SK-N-SH (cell line): ENCODE results near the gene HCCS. TPM values are rescaled to one million over a fixed set of nuclear protein-coding genes. Genes with fewer than 3 reads are reported as not detected.

Experiments used
- CTCF ChIA-PET: fragments of 300-600, 350-600 bp; formaldehyde crosslinking; extraction: SDS; loops from one replicate; lab custom pipeline; 2021; lab: Yijun Ruan, JAX
- POLR2A ChIA-PET: fragments of 350-600 bp; sonication (Branson Sonifier 250); formaldehyde crosslinking; extraction: SDS; loops from one replicate; lab custom pipeline; 2020; ENCODE audit warnings: antibody characterized with exemption, inconsistent platforms; lab: Yijun Ruan, JAX
- DNase-seq: peaks from one replicate; pipeline ENCODE4 v3.0.0; 2012
- H2AFZ ChIP-seq: fragments of 200-600 bp; sonication (generic); 2 replicates; pipeline ENCODE4 v1.8.1; 2016; ENCODE audit warnings: antibody characterized with exemption, mild to moderate bottlenecking, low read depth
- H3F3A ChIP-seq: fragments of 200-600 bp; sonication (generic); replicated peaks from 2 replicates; pipeline ENCODE3; 2016; ENCODE audit warnings: antibody characterized with exemption, mild to moderate bottlenecking; ENCODE audit not compliant: insufficient read depth
- H3K27ac ChIP-seq, 2 experiments: fragments of 200-500 bp in 1 of 2; fragments of 200-600 bp in 1 of 2; sonication (Bioruptor generic) in 1 of 2; sonication (generic), shearing (Covaris generic) in 1 of 2; 2 replicates each; pipeline versions ENCODE4 v1.5.1 to v1.6.1; 2014 to 2016; ENCODE audit warnings: low read depth in 2 of 2, inconsistent platforms in 1 of 2, low read length in 1 of 2, mild to moderate bottlenecking in 1 of 2, mixed read lengths in 1 of 2
- H3K27me3 ChIP-seq: fragments of 200-600 bp; sonication (generic), shearing (Covaris generic); 2 replicates; pipeline ENCODE4 v1.6.1; 2016; ENCODE audit warnings: mixed run types; ENCODE audit not compliant: insufficient read depth
- H3K36me3 ChIP-seq, 2 experiments: fragments of 200-500 bp in 1 of 2; fragments of 200-600 bp in 1 of 2; sonication (Bioruptor generic) in 1 of 2; sonication (generic) in 1 of 2; replicated peaks in 1 of 2; 2 replicates each; pipeline versions ENCODE3 to v1.5.1; 2014 to 2016; ENCODE audit warnings: low read length in 1 of 2, mild to moderate bottlenecking in 1 of 2; ENCODE audit not compliant: insufficient read depth in 2 of 2, control insufficient read depth in 1 of 2
- H3K4me1 ChIP-seq, 2 experiments: fragments of 200-500 bp in 1 of 2; fragments of 200-600 bp in 1 of 2; sonication (Bioruptor generic) in 1 of 2; sonication (generic), shearing (Covaris generic) in 1 of 2; 2 replicates each; pipeline versions ENCODE4 v1.5.1 to v1.6.1; 2014 to 2016; ENCODE audit warnings: low read depth in 1 of 2, low read length in 1 of 2, mixed run types in 1 of 2; ENCODE audit not compliant: insufficient read depth in 2 of 2, control insufficient read depth in 1 of 2
- H3K4me2 ChIP-seq: fragments of 200-600 bp; sonication (generic), shearing (Covaris generic); 2 replicates; pipeline ENCODE4 v1.6.1; 2017; ENCODE audit warnings: mixed run types
- H3K4me3 ChIP-seq, 2 experiments: fragments of 200-500 bp in 1 of 2; fragments of 200-600 bp in 1 of 2; sonication (Bioruptor generic) in 1 of 2; sonication (generic), shearing (Covaris generic) in 1 of 2; 2 replicates each; pipeline versions ENCODE4 v1.5.1 to v1.8.1; 2014 to 2016; ENCODE audit warnings: low read depth in 2 of 2, inconsistent platforms in 1 of 2, low read length in 1 of 2, mild to moderate bottlenecking in 1 of 2, mixed read lengths in 1 of 2, moderate library complexity in 1 of 2
- H3K79me2 ChIP-seq: fragments of 200-600 bp; sonication (generic); 2 replicates; pipeline ENCODE4 v1.8.1; 2017; ENCODE audit warnings: mild to moderate bottlenecking; ENCODE audit not compliant: insufficient read depth
- H3K9ac ChIP-seq: fragments of 200-600 bp; sonication (generic); 2 replicates; pipeline ENCODE4 v1.6.1; 2017; ENCODE audit warnings: mixed run types
- H3K9me2 ChIP-seq: fragments of 200-600 bp; sonication (generic); 2 replicates; pipeline ENCODE4 v1.6.1; 2017; ENCODE audit warnings: mixed run types
- H3K9me3 ChIP-seq: fragments of 200-600 bp; sonication (generic); 2 replicates; pipeline ENCODE4 v1.6.1; 2017; ENCODE audit warnings: mixed run types, mild to moderate bottlenecking, moderate library complexity
- H4K20me1 ChIP-seq: fragments of 200-600 bp; sonication (generic); 2 replicates; pipeline ENCODE4 v1.6.1; 2017; ENCODE audit warnings: mild to moderate bottlenecking, mixed run types; ENCODE audit not compliant: insufficient read depth
- CHD2 ChIP-seq: fragments of 150-350 bp; IDR thresholded peaks from 2 replicates; pipeline ENCODE4 v1.6.1; 2018; ENCODE audit warnings: low read length; ENCODE audit not compliant: partially characterized antibody
- FOSL2 ChIP-seq: IDR thresholded peaks from 2 replicates; pipeline ENCODE4 v1.4.0; 2012; ENCODE audit warnings: low read depth, mild to moderate bottlenecking, moderate library complexity, borderline replicate concordance
- FOXJ3 ChIP-seq: sonication (generic); formaldehyde crosslinking; IDR thresholded peaks from 2 replicates; pipeline ENCODE4 v1.5.1; 2020; ENCODE audit warnings: mild to moderate bottlenecking, missing genetic modification reagents
- GABPA ChIP-seq: IDR thresholded peaks from 2 replicates; pipeline ENCODE4 v1.4.0; 2012; ENCODE audit warnings: low read depth, mild to moderate bottlenecking
- MEF2A ChIP-seq: IDR thresholded peaks from 2 replicates; pipeline ENCODE4 v1.4.0; 2012; ENCODE audit warnings: low read depth, borderline replicate concordance
- MXI1 ChIP-seq: IDR thresholded peaks from 2 replicates; pipeline ENCODE4 v1.6.1; 2012; ENCODE audit warnings: mild to moderate bottlenecking, low read depth, low read length, improper control_type of control experiment
- NRF1 ChIP-seq: IDR thresholded peaks from 2 replicates; pipeline ENCODE4 v1.6.1; 2012; ENCODE audit warnings: low read depth, mild to moderate bottlenecking, low read length
- RXRA ChIP-seq: IDR thresholded peaks from 2 replicates; pipeline ENCODE4 v1.4.0; 2012; ENCODE audit warnings: low read depth, mild to moderate bottlenecking, borderline replicate concordance
- SIN3A ChIP-seq: IDR thresholded peaks from 2 replicates; pipeline ENCODE4 v1.6.1; 2012; ENCODE audit warnings: low read depth, mild to moderate bottlenecking, low read length, moderate library complexity, borderline replicate concordance
- SMC3 ChIP-seq: IDR thresholded peaks from 2 replicates; pipeline ENCODE4 v1.6.1; 2012; ENCODE audit warnings: low read depth, low read length, improper control_type of control experiment
- TCF12 ChIP-seq: IDR thresholded peaks from 2 replicates; pipeline ENCODE4 v1.4.0; 2012
- YY1 ChIP-seq: IDR thresholded peaks from 2 replicates; pipeline ENCODE4 v1.4.0; 2012; ENCODE audit warnings: low read depth, mild to moderate bottlenecking
- WGBS: methylation state at CpG from one replicate; pipeline ENCODE4 v1.1.6; 2017; ENCODE audit warnings: low lambda C conversion rate; 5-methylcytosine and 5-hydroxymethylcytosine counted together
- polyA plus RNA-seq, 3 experiments: library from polyadenylated mRNA; depleted of rRNA; stranded (reverse); fragments of >200 nt; gene quantifications; 2 replicates each; pipeline ENCODE4 v1.2.3, GENCODE V29; 2012
- TF ChIP-seq, protein P1 (sequence below): IDR thresholded peaks from 2 replicates; pipeline ENCODE4 v1.4.0; 2012; ENCODE audit warnings: low read depth, borderline replicate concordance
- TF ChIP-seq, protein P2 (sequence below): IDR thresholded peaks from 2 replicates; pipeline ENCODE4 v1.4.0; 2012; ENCODE audit warnings: low read depth

The HCCS gene
- polyA plus RNA-seq, 1 of the 3 experiments (the other 2 are of a cell fraction) = 33.7 TPM

DNA sequence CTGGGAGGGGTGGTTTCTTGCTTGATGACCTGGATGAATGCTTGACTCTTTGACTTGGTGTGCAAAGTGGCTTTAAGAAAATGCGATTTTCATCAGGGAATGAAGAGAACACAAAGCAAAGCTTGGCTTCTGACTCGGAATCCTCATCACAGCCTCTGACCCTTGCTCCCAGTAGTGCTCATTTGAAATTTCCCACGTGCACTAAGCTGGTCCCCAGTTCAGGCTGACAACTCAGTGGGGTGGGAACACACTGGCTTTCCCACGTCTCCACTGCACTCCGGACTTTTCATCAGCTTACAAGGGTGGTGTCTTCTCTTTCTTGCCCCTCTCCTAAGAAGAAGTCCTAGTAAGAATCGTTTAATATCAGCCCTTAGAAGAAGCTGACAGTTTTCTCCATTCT is 53.3 kb downstream of the HCCS start:
- Histone ChIP-seq H3K4me2 (no peak overlapping the region), H3K4me1 (no peaks in the 10 kb centered on the region), H3K4me3 (no peak overlapping the region), H3K27me3 (no peaks in the 10 kb centered on the region), H3K79me2 (no peaks in the 10 kb centered on the region), H3K27ac (no peak overlapping the region), H3K36me3 (no peaks in the 10 kb centered on the region), H3K9me2 (no peaks in the 10 kb centered on the region), H3F3A (no peaks in the 10 kb centered on the region), H4K20me1 (no peaks in the 10 kb centered on the region), H3K9ac (no peak overlapping the region), H3K9me3 (no peaks in the 10 kb centered on the region), H2AFZ (no peak overlapping the region)
- 30% methylated on average over 6 of the region's 6 CpGs for WGBS
- TF ChIP-seq, protein P1, sequence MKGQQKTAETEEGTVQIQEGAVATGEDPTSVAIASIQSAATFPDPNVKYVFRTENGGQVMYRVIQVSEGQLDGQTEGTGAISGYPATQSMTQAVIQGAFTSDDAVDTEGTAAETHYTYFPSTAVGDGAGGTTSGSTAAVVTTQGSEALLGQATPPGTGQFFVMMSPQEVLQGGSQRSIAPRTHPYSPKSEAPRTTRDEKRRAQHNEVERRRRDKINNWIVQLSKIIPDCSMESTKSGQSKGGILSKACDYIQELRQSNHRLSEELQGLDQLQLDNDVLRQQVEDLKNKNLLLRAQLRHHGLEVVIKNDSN = no peak
- TF ChIP-seq SIN3A (no peak), TCF12 (no peak), YY1 (no peak), MXI1 (no peak), RXRA (no peak), CHD2 (no peak), SMC3 (no peak), MEF2A (no peak), FOXJ3 (CRISPR knock-in tag) (no peak), NRF1 (no peak)
- ChIA-PET CTCF (no interaction called here), POLR2A (no interaction called here)
- no peak for DNase-seq

DNA sequence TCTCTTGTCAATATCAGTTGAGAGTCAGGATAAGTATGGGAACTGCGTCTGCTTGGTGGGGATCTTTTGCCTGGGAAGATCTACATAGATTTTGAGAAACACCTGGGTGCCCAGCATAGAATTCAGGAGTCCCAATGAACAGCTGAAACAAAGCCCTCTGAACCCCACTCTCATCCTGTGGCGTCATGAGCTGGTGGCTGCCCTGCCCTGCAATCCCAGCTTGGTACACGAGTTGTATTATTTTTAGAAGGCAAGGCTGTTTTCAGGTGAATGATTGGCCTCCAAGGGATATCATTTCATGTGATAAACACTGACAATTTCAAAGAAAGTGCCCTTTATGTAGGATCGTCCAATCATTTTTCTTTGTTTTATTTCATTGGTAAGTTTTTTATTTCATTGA is 60.8 kb downstream of the HCCS start:
- Histone ChIP-seq H3K36me3 (no peaks in the 10 kb centered on the region), H3K27me3 (no peaks in the 10 kb centered on the region; the same call in 1 of the 2 replicates), H3K9ac (no peak overlapping the region), H3K9me3 (no peaks in the 10 kb centered on the region), H3F3A (no peaks in the 10 kb centered on the region), H3K4me3 (no peak overlapping the region), H2AFZ (no peak overlapping the region), H3K79me2 (no peaks in the 10 kb centered on the region), H3K4me1 (no peaks in the 10 kb centered on the region), H4K20me1 (no peaks in the 10 kb centered on the region), H3K27ac (no peak overlapping the region), H3K9me2 (no peaks in the 10 kb centered on the region), H3K4me2 (no peak overlapping the region)
- TF ChIP-seq FOSL2 (no peak), GABPA (no peak)
- TF ChIP-seq, protein P2, sequence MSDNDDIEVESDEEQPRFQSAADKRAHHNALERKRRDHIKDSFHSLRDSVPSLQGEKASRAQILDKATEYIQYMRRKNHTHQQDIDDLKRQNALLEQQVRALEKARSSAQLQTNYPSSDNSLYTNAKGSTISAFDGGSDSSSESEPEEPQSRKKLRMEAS = no peak
- ChIA-PET POLR2A (no interaction called here), CTCF (interaction anchor here (1.1 kb wide), 1 partner anchor 10 kb away, joined by 3 read pairs; no protein-coding TSS in a partner anchor)
- WGBS = 39% methylated on average over 4 of the region's 4 CpGs
- no peak for DNase-seq
